Mesendoderm (in vitro differentiated cells): ENCODE measurements around the gene NECAB2.

Source experiments
- DNase-seq: peaks from one replicate; pipeline ENCODE4 v3.0.0; 2013
- H2AK5ac ChIP-seq: 2 replicates; pipeline ENCODE4 v1.6.1; 2013; ENCODE audit warnings: low read length, inconsistent platforms
- H2BK120ac ChIP-seq: 2 replicates; pipeline ENCODE4 v1.6.1; 2013; ENCODE audit warnings: low read depth, mild to moderate bottlenecking, low read length, moderate library complexity, mixed read lengths
- H2BK15ac ChIP-seq: replicated peaks from 2 replicates; pipeline ENCODE4 v1.6.1; 2013; ENCODE audit warnings: low read depth, mild to moderate bottlenecking, moderate library complexity
- H2BK5ac ChIP-seq: 2 replicates; pipeline ENCODE4 v1.6.1; 2013; ENCODE audit warnings: low read length, inconsistent platforms
- H3K18ac ChIP-seq: 2 replicates; pipeline ENCODE4 v1.6.1; 2013; ENCODE audit warnings: mild to moderate bottlenecking, low read length, mixed read lengths
- H3K23ac ChIP-seq: one replicate; pipeline ENCODE4 v1.6.1; 2013; ENCODE audit warnings: low read length
- H3K27ac ChIP-seq: 2 replicates; pipeline ENCODE4 v1.5.1; 2013; ENCODE audit warnings: low read depth, mild to moderate bottlenecking, inconsistent platforms, low read length, moderate library complexity
- H3K27me3 ChIP-seq: 2 replicates; pipeline ENCODE4 v1.6.1; 2013; ENCODE audit warnings: low read length, control low read depth, mild to moderate bottlenecking, inconsistent platforms; ENCODE audit not compliant: insufficient read depth, poor library complexity
- H3K36me3 ChIP-seq: 2 replicates; pipeline ENCODE4 v1.6.1; 2013; ENCODE audit warnings: low read length, inconsistent platforms; ENCODE audit not compliant: control insufficient read depth, insufficient read depth
- H3K4ac ChIP-seq: one replicate; pipeline ENCODE4 v1.6.1; 2013; ENCODE audit warnings: low read depth, mild to moderate bottlenecking, low read length, moderate library complexity
- H3K4me1 ChIP-seq: 2 replicates; pipeline ENCODE4 v1.6.1; 2013; ENCODE audit warnings: low read depth, low read length, inconsistent platforms; ENCODE audit not compliant: control insufficient read depth
- H3K4me2 ChIP-seq: 2 replicates; pipeline ENCODE4 v1.6.1; 2013; ENCODE audit warnings: low read length
- H3K4me3 ChIP-seq: 2 replicates; pipeline ENCODE4 v1.5.1; 2013; ENCODE audit warnings: mild to moderate bottlenecking, low read length
- H3K56ac ChIP-seq: one replicate; pipeline ENCODE4 v1.6.1; 2013; ENCODE audit warnings: low read length
- H3K79me1 ChIP-seq: 2 replicates; pipeline ENCODE4 v1.6.1; 2013; ENCODE audit warnings: low read length, inconsistent platforms
- H3K79me2 ChIP-seq: 2 replicates; pipeline ENCODE4 v1.6.1; 2013; ENCODE audit warnings: mild to moderate bottlenecking, low read length; ENCODE audit not compliant: control insufficient read depth, insufficient read depth
- H3K9ac ChIP-seq: 2 replicates; pipeline ENCODE4 v1.6.1; 2013; ENCODE audit warnings: low read length, inconsistent platforms
- H4K5ac ChIP-seq: one replicate; pipeline ENCODE4 v1.6.1; 2013; ENCODE audit warnings: low read length
- H4K8ac ChIP-seq: one replicate; pipeline ENCODE4 v1.6.1; 2013; ENCODE audit warnings: low read depth, mild to moderate bottlenecking, control low read depth, low read length, moderate library complexity
- WGBS: extraction: QIAGEN DNeasy Blood & Tissue Kit; methylation state at CpG from one replicate; pipeline ENCODE4 v1.1.7; 2013; ENCODE audit warnings: low lambda C conversion rate, missing lambda C conversion rate; ENCODE audit not compliant: insufficient coverage; ENCODE audit errors: extremely low coverage; 5-methylcytosine and 5-hydroxymethylcytosine counted together

Gene NECAB2

GRCh38 chr16:84026606-84027005, 58.6 kb downstream of the NECAB2 start:
- WGBS, result no CpG with 5 or more reads among the region's 10 CpGs
- no peak overlapping the region for H4K8ac ChIP-seq
- H3K56ac ChIP-seq, result peak overlapping the region; percentile 10
- no peak overlapping the region for H3K27ac ChIP-seq
- no peak overlapping the region for H3K4me3 ChIP-seq
- no peaks in the 10 kb centered on the region for H3K36me3 ChIP-seq
- H2AK5ac ChIP-seq, result no peak overlapping the region
- no peak overlapping the region for H2BK120ac ChIP-seq
- H3K4me2 ChIP-seq, result no peak overlapping the region
- H4K5ac ChIP-seq, result no peak overlapping the region
- peak; percentile 21 for DNase-seq
- H3K79me2 ChIP-seq, result no peaks in the 10 kb centered on the region
- H3K27me3 ChIP-seq, result no peaks in the 10 kb centered on the region
- no peak overlapping the region for H2BK5ac ChIP-seq
- H3K4ac ChIP-seq, result no peak overlapping the region
- no peak overlapping the region for H3K23ac ChIP-seq
- no peaks in the 10 kb centered on the region for H3K79me1 ChIP-seq
- no peaks in the 10 kb centered on the region for H3K4me1 ChIP-seq
- no peak overlapping the region for H3K9ac ChIP-seq
- no peak overlapping the region for H2BK15ac ChIP-seq
- H3K18ac ChIP-seq, result no peak overlapping the region

GRCh38 chr16:84027625-84028024, 59.6 kb downstream of the NECAB2 start:
- no peak overlapping the region for H4K5ac ChIP-seq
- H3K23ac ChIP-seq, result no peak overlapping the region
- no peak overlapping the region for H3K4me3 ChIP-seq
- H3K36me3 ChIP-seq, result no peaks in the 10 kb centered on the region
- no peak overlapping the region for H3K27ac ChIP-seq
- H4K8ac ChIP-seq, result no peak overlapping the region
- no peak overlapping the region for H3K4ac ChIP-seq
- no peaks in the 10 kb centered on the region for H3K27me3 ChIP-seq
- H3K4me1 ChIP-seq, result no peaks in the 10 kb centered on the region
- H3K79me1 ChIP-seq, result no peaks in the 10 kb centered on the region
- no peak for DNase-seq
- H3K18ac ChIP-seq, result no peak overlapping the region
- no peak overlapping the region for H2BK120ac ChIP-seq
- H2BK5ac ChIP-seq, result no peak overlapping the region
- WGBS, result no CpG with 5 or more reads among the region's 15 CpGs
- H2BK15ac ChIP-seq, result no peak overlapping the region
- H3K56ac ChIP-seq, result no peak overlapping the region
- no peaks in the 10 kb centered on the region for H3K79me2 ChIP-seq
- no peak overlapping the region for H3K4me2 ChIP-seq
- H3K9ac ChIP-seq, result no peak overlapping the region
- no peak overlapping the region for H2AK5ac ChIP-seq

- Histone ChIP-seq H3K79me2 (no peaks in the 10 kb centered on the region), H3K27me3 (no peaks in the 10 kb centered on the region), H3K36me3 (no peaks in the 10 kb centered on the region), H3K4me2 (no peak overlapping the region), H2AK5ac (no peak overlapping the region), H3K4ac (no peak overlapping the region), H3K4me1 (no peaks in the 10 kb centered on the region), H3K79me1 (no peaks in the 10 kb centered on the region), H2BK5ac (no peak overlapping the region), H3K56ac (no peak overlapping the region), H3K27ac (no peak overlapping the region), H3K9ac (no peak overlapping the region), H3K23ac (no peak overlapping the region), H3K4me3 (no peak overlapping the region), H2BK15ac (no peak overlapping the region), H4K5ac (no peak overlapping the region), H3K18ac (no peak overlapping the region), H2BK120ac (no peak overlapping the region), H4K8ac (no peak overlapping the region)
- no peak for DNase-seq
- WGBS, result no CpG with 5 or more reads among the region's 14 CpGs
These were observed 61.4 kb downstream of the NECAB2 start for GRCh38 chr16:84029297-84030047.

- no peaks in the 10 kb centered on the region for H3K27me3 ChIP-seq
- no peak overlapping the region for H2BK15ac ChIP-seq
- H3K4me1 ChIP-seq, result no peaks in the 10 kb centered on the region
- no peak overlapping the region for H2AK5ac ChIP-seq
- H3K56ac ChIP-seq, result no peak overlapping the region
- H3K9ac ChIP-seq, result no peak overlapping the region
- no peak for DNase-seq
- H2BK5ac ChIP-seq, result no peak overlapping the region
- H4K8ac ChIP-seq, result no peak overlapping the region
- H3K79me2 ChIP-seq, result no peaks in the 10 kb centered on the region
- H3K18ac ChIP-seq, result no peak overlapping the region
- no peak overlapping the region for H2BK120ac ChIP-seq
- H3K4me2 ChIP-seq, result no peak overlapping the region
- H3K79me1 ChIP-seq, result no peaks in the 10 kb centered on the region
- no peak overlapping the region for H4K5ac ChIP-seq
- no peak overlapping the region for H3K23ac ChIP-seq
- no peak overlapping the region for H3K4me3 ChIP-seq
- H3K4ac ChIP-seq, result no peak overlapping the region
- H3K27ac ChIP-seq, result no peak overlapping the region
- no CpG with 5 or more reads among the region's 17 CpGs for WGBS
- no peaks in the 10 kb centered on the region for H3K36me3 ChIP-seq
These were observed 63.5 kb downstream of the NECAB2 start for GRCh38 chr16:84031556-84031955.

GRCh38 chr16:84032458-84033178, 64.6 kb downstream of the NECAB2 start:
- H2AK5ac ChIP-seq, result no peak overlapping the region
- H4K8ac ChIP-seq, result no peak overlapping the region
- H3K36me3 ChIP-seq, result no peaks in the 10 kb centered on the region
- H3K79me1 ChIP-seq, result no peaks in the 10 kb centered on the region
- H3K4me2 ChIP-seq, result no peak overlapping the region
- H3K4me1 ChIP-seq, result no peaks in the 10 kb centered on the region
- H4K5ac ChIP-seq, result no peak overlapping the region
- WGBS, result no CpG with 5 or more reads among the region's 15 CpGs
- no peak overlapping the region for H3K9ac ChIP-seq
- H3K27ac ChIP-seq, result no peak overlapping the region
- H2BK5ac ChIP-seq, result no peak overlapping the region
- DNase-seq, result peak; percentile 58
- no peak overlapping the region for H3K4ac ChIP-seq
- no peaks in the 10 kb centered on the region for H3K27me3 ChIP-seq
- H3K23ac ChIP-seq, result no peak overlapping the region
- H3K56ac ChIP-seq, result no peak overlapping the region
- H3K79me2 ChIP-seq, result no peaks in the 10 kb centered on the region
- H2BK120ac ChIP-seq, result no peak overlapping the region
- no peak overlapping the region for H2BK15ac ChIP-seq
- no peak overlapping the region for H3K18ac ChIP-seq
- H3K4me3 ChIP-seq, result no peak overlapping the region
